GM12892 (cell line): ENCODE data around the gene FAM168B.

Experiments
- DNase-seq: peaks from one replicate; pipeline ENCODE4 v3.0.0; 2011; ENCODE audit not compliant: insufficient read length
- FAIRE-seq: peaks from 2 replicates; lab custom pipeline; 2011; peaks lifted over from hg19 to GRCh38; lab: Jason Lieb, UNC
- POLR2A ChIP-seq: IDR thresholded peaks from 2 replicates; pipeline ENCODE4 v1.6.1; 2011; ENCODE audit warnings: low read depth, low read length, control low read depth
- POLR2AphosphoS5 ChIP-seq: IDR thresholded peaks from 2 replicates; pipeline ENCODE4 v1.6.1; 2011; ENCODE audit warnings: low read depth, low read length, control low read depth
- TAF1 ChIP-seq: IDR thresholded peaks from 2 replicates; pipeline ENCODE4 v1.6.1; 2011; ENCODE audit warnings: low read depth, mild to moderate bottlenecking, control low read depth, low read length, borderline replicate concordance

Gene FAM168B

GRCh38 chr2:131026919-131027318, 66.3 kb downstream of the FAM168B start:
- FAIRE-seq = no peak
- TF ChIP-seq POLR2A (no peak), TAF1 (no peak), POLR2AphosphoS5 (no peak)

GRCh38 chr2:131023758-131024157, 69.5 kb downstream of the FAM168B start:
- TF ChIP-seq TAF1 (no peak), POLR2A (no peak), POLR2AphosphoS5 (no peak)
- DNase-seq (no peak), FAIRE-seq (no peak)

More at GRCh38 chr2:131026919-131027318, 66.3 kb downstream of the FAM168B start:
- DNase-seq = no peak

DNA sequence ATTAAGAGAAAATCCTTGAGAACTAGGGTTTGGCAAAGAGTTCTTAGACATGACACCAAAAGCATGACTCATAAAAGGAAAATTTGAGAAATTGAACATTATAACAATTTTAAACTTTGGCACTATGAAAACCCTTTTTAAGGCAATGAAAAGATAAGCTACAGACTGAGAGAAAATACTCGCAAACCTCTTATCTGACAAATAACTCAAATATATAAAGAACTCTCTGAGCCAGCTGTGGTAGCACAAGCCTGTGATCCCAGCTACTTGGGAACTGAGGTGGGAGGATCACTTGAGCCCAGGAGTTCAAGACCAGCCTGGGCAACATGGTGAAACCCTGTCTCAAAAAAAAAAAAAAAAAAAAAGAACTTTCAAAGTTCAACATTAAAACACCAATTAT, 70.5 kb downstream of the FAM168B start:
- DNase-seq (no peak), FAIRE-seq (no peak)
- TF ChIP-seq TAF1 = no peak
- TF ChIP-seq POLR2A = no peak
- no peak for TF ChIP-seq POLR2AphosphoS5

- FAIRE-seq (no peak), DNase-seq (no peak)
- TF ChIP-seq POLR2A (no peak), TAF1 (no peak), POLR2AphosphoS5 (no peak)
Observed at GRCh38 chr2:131016826-131017741, 76.2 kb downstream of the FAM168B start.

GRCh38 chr2:131015764-131016163, 77.5 kb downstream of the FAM168B start:
- FAIRE-seq = no peak

DNA sequence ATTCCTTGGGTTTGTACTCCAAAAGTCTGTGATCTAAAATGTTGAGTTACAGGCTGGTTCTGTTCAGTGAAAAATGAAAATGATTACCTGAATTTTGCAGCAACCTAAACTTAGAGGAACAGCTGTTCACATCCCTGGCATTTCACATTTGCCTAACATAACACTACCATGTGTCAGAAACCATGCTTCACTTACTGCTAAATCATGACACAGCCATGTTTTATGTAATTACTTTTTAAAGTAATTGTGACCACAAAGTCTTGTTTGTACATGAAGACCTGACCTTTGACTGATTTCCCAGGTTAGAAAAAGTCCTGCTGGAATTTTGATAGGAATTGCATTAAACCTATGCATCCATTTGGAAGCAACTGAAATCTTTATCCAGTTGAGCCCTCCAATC, 79.1 kb downstream of the FAM168B start:
- TF ChIP-seq POLR2AphosphoS5 (no peak), TAF1 (no peak), POLR2A (no peak)
- no peak for FAIRE-seq
- DNase-seq = no peak

More at GRCh38 chr2:131015764-131016163, 77.5 kb downstream of the FAM168B start:
- DNase-seq = no peak
- TF ChIP-seq POLR2AphosphoS5 (no peak), TAF1 (no peak), POLR2A (no peak)

DNA sequence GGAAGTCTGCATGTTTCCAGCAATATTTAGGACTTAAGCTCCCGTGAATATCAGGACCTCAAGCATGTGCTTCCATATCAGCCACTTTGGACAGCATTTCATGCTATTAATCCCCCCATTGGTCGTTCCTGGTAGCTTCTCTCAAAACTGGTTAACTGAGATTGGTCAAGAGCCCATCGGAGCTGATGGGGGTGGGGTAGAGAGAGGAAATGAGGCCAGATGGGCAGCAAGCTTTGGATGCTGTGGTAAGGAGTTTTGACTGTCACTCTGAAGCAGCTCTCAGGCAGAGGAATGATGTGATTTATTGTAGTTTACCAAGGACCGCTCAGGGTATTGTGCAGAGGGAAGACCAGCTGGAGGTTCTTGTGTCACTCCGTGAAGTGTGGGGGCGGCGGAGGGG, 81.8 kb downstream of the FAM168B start:
- FAIRE-seq = no peak
- no peak for TF ChIP-seq POLR2A
- TF ChIP-seq TAF1 = no peak
- TF ChIP-seq POLR2AphosphoS5 = no peak

GRCh38 chr2:131010566-131010965, 82.7 kb downstream of the FAM168B start:
- TF ChIP-seq POLR2A = no peak
- TF ChIP-seq POLR2AphosphoS5 = no peak
- no peak for TF ChIP-seq TAF1
- DNase-seq (no peak), FAIRE-seq (no peak)

More for the DNA sequence above, 81.8 kb downstream of the FAM168B start:
- DNase-seq = no peak

GRCh38 chr2:131009713-131010475, 83.4 kb downstream of the FAM168B start:
- FAIRE-seq (no peak), DNase-seq (no peak)
- no peak for TF ChIP-seq TAF1
- TF ChIP-seq POLR2AphosphoS5 = no peak
- TF ChIP-seq POLR2A = no peak

GRCh38 chr2:131008967-131009366, 84.3 kb downstream of the FAM168B start:
- TF ChIP-seq POLR2AphosphoS5 = no peak
- TF ChIP-seq TAF1 = no peak
- TF ChIP-seq POLR2A = no peak
- FAIRE-seq = no peak
- DNase-seq = no peak

GRCh38 chr2:131006561-131006960, 86.7 kb downstream of the FAM168B start:
- TF ChIP-seq TAF1 (no peak), POLR2A (no peak), POLR2AphosphoS5 (no peak)
- FAIRE-seq (no peak), DNase-seq (no peak)
